GM21381 (cell line): ENCODE results near the gene HNRNPH3.
"Not testable (repeated sequence)": the region's sequence is repeated elsewhere in the genome, so short reads cannot be mapped to it uniquely, and the experiment has no call there.

Experiments used
- ATAC-seq: cut with Tn5 transposase; IDR thresholded peaks from one replicate; pipeline ENCODE4 v1.9.1; 2021; ENCODE audit warnings: mild to moderate bottlenecking, moderate library complexity; ENCODE audit not compliant: unreplicated experiment

Gene HNRNPH3, protein sequence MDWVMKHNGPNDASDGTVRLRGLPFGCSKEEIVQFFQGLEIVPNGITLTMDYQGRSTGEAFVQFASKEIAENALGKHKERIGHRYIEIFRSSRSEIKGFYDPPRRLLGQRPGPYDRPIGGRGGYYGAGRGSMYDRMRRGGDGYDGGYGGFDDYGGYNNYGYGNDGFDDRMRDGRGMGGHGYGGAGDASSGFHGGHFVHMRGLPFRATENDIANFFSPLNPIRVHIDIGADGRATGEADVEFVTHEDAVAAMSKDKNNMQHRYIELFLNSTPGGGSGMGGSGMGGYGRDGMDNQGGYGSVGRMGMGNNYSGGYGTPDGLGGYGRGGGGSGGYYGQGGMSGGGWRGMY

DNA sequence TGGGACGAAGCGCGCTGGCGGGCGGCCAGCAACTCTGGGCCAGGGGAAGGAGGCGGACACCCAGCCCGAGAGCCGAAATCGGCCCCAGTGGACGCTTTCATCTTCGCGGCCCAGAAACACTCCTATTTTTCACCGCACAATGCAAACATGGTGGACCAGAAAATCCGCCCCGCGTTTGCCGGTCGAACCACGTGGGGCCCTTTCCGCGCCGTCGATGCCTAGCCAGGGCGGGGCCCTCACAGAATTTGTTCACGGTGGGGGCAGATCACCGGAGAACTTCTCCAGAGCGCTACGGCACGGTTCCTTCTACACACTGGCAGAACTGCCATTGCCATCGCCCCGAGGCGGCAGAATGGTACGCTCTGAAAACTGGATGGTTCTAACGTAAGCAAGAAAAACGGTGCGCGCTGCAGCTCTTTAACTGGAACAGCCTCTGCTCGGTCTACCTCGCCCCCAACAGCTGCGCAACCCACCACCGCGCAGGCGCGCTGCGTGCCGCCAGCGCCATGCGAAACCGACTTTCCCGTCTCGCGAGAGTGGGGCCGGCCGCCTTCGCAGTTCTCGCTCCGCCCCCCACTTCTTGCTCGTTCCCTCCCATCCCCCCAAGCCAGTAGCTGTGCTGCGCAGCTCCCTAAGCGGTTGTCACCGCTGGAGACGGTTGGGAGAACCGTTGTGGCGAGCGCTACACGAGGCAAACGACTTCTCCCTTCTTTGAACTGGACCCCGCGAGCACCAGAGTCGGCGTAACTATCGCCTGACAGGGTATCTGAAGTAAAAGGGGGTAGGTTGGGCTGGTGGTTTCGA, at the start of gene HNRNPH3:
HNRNPH3 (plus strand) TSS at position 610 of the 804 bp plus-strand sequence. CDS start 5,158 bp downstream, outside the sequence.
- ATAC-seq = peak; percentile 76

DNA sequence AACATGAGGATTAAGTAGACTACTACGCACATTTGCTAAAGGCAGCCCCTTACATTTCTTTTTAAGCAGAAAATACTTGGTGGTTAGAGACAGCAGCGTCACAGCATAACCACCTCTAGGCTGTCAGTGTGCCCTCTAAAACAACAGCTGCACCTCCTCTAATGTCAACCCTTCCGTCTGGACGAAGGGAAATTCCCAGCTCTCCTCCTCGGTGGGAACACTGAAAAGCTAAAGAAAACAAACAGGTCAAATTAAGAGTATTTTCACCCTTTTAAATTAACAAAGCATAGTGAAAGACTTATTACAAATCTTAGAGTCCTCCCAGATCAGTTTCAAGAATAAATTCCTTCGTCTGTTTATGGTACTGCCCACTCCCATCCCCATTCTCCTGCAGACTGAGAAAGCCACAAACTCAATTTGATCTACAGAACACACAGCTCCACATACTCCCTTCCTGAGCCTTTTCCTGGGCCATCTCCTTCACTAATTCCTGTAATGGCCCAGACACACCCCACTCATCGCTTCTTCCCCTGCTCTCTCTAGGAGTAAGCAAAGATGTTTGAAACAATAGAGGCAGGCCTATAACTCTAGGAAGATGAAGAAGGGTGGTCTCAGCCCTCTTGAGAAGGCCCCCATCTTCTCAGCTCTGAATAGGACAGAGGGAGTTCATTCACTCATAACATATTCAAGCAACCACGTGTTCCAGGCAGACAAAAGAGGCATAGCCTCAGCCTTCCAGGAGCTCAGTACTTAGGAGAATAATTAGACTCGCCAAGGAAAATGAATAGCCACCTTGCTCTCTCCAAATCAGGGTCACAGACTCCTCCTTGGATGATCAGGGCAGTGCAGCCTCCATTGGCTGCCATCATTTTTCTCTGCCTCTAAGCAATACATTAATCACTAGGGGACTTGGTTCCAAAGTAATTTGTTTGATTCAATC, 47.5 kb upstream of the HNRNPH3 start:
- ATAC-seq = no peak

DNA sequence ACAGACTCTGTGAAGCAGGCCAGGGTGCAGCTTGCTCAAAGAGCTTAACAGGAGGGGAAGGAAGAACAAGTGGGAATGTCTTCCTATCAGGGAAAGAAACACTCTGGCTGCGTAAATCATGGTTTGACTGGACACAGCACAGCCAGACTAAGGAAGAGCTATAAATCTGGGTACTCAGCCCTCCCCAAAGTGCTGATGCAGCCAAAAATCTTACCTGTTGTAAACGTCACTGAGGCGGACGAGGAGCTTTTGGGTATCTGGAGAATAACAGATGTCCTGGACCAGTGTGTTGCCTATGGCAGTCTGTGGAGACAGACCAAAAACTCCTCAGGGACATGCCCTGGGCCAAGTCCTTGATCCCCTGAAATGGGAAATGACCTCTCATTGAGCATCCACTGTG, 43.1 kb upstream of the HNRNPH3 start:
- ATAC-seq = no peak

DNA sequence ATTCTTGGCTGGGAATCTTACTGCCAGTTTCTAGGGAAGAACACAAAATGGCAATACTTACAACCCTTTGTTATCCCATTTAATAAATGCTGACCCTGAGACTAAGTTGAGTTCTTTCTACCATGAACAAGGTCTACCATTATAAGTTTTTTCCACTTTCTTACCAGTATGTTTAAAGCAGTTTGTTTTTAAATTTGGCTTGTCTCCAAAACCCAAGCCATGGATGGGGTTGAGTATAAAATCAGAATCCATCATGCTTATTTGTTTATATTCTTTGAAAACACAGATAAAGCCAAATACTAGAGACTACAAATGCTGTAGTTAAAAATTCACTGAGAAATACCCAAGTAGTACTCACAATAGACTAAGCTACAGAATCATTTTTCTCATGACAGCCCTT, 41.1 kb upstream of the HNRNPH3 start:
- no peak for ATAC-seq

DNA sequence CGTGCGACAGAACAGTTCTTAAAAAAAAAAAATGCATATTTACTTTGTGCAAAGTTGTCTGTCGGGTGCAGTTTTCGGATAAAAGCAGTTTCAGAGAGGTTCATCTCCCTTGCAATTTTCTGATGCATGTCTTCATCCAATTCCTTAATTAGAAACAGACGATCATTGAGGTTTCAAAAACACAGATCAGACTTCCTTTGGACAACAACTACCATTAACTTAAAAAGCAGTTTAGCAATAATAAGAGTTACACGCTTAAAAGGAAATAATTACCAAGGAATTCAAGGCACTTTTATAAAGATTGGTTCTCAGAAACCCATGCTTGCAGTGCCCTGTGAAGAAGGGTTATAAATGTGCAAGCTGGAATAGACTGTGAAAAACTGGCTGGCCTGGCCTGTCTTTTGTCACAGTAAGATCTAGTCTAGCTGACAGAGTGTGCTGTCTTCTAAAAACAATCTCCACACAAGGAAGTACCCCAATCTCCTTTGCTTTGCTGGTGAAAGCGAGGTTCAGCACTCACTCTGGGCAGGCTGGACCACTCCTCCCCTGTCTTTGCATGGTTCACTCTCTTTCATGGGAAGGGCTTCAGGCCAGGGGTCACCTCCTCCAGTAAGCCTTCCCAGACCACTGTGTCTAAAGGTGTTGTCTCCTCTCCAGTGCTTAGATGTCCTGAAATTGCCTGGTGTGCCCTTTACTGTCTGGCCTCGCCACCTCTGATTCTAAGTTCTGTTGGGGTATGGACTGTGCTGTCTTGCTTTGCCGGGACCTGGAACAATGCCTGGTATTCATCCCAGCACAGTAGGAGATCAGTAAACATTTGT, 34.8 kb upstream of the HNRNPH3 start:
- no peak for ATAC-seq

DNA sequence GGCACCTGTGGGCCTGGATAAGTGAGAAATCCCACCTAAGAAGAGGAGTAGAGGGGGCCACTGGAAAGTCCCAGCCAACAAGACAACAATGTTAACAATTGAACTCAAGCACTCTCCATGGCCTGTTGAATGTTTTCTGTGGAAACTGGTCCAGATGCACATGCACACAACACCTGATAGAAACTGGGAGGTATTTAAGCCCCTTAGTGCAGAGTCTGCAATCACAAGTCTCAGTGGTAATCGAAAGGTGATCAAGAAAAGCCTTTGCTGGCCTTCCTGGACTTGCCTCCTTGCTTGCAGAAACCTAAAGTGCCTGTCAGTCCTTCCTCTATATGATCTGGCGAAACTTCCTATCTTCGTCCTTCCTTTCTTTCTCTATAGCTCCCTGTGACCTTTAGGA, 30.6 kb upstream of the HNRNPH3 start:
- no peak for ATAC-seq

DNA sequence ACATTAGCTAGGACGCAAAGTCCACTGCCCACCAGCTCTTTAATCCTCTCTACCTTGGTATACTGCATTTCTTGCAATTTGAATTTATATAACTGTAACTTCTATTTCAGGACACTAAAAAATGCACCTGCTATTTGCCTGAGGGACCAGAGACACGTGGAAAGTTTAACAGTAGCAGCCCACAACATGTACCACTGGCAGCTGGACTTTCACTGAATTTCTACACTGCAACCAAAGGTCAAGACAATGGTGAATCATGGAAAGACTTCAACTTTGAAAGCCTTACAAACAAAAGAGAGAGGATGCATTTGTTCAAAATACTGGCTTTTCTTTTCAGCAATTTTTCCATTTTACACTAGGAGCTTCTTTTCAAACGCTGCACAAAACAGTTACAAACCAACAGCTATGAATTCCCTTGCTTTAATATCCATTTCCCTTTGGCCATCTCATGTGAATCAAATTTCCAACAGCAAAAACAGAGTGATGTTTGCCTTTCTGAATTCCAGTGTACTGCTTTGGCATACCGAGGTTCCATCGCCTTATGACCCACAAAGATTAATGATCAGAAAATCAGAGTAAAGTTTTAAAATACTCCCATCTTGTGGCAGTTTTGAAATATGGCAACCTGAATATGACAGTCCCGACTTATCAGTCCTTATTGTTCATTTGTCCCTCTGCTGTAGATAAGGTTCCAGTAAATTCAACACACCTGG, 29.9 kb upstream of the HNRNPH3 start:
- ATAC-seq = no peak

DNA sequence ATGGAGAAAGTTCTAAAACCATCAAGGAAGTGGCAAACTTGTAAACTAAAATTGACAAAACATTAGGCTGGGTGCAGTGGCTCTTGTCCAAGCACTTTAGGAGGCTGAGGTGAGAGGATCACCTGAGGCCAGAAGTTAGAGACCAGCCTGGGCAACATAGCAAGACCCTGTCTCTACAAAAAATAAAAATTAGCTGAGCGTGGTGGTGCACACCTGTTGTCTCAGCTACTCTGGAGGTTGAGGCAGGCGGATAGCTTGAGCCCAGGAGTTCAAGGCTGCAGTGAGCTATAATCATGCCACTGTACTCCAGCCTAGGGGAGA, 29.4 kb upstream of the HNRNPH3 start:
- no peak for ATAC-seq

DNA sequence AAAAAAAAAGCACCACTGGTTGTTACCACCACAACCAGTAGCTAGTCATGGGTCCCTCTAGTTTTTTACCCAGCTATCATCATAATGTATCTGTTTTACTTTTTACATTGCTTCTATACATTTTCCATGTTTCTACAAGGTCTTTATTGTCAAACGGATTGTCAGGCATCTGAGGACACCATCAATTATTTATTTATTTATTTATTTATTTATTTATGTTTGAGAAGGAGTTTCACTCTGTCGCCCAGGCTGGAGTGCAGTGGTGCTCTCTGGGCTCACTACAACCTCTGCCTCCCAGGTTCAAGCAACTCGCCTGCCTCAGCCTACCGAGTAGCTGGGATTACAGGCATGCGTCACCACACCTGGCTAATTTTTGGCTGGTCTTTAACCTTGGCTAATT, 29.0 kb upstream of the HNRNPH3 start:
- no peak for ATAC-seq

DNA sequence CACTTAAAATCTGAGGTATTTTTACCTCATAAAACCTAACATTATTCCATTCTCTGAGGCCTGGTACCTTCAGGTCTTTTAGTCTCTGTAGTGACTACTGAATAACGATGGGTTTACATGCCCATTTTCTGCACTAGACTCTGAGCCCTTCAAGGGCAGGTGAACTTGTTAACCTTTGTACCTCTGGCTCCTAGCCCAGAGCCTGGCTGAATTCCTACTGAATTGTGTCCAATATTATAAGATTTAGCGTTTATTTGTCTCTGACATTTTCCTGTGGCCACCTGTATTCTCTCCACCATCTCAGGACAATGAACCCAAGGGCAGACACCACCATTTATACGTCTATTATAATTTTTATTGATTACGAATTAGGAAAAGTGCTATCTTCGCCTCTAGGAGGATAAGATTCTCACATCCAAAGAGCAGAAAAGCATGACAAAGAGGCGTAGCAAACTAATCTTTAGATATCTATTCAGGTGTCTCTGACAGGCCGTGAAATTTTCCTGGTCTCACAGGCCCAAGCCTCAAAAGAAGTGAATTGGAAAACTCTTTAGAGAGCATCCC, 27.9 kb upstream of the HNRNPH3 start:
- no peak for ATAC-seq

DNA sequence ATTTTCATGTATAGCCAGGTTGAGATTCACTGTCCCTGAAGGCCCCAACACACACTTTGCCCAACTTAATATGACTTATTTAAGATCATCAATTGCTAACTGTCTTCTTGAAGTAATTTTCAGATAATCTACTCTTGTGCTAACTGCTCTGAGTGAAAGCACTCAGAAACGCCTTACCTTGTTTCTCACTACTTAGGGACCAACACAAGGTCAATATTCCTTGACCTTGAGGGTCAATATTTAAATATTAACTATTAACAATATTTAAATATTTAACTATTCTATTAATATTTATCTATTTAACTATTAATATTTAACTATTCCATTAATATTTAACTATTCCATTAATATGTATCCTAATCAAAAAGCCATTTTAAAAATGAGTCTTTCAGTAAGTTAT, 26.0 kb upstream of the HNRNPH3 start:
- no peak for ATAC-seq

DNA sequence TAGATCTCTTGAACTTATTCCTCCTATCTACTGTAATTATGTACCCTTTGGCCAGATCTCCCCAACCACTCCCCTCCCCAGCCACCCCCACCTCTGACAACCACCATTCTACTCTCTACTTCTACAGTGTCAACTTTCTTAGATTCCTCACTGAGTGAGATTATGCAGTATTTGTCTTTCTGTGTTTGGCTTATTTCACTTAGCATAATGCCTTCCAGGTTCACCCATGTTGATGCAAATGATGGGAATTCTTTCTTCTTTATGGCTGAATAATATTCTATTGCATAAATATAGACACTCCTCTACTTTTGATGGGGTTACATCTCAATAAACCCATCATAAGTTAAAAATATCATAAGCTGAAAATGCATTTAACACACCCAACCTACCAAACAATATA, 21.3 kb upstream of the HNRNPH3 start:
- no peak for ATAC-seq

DNA sequence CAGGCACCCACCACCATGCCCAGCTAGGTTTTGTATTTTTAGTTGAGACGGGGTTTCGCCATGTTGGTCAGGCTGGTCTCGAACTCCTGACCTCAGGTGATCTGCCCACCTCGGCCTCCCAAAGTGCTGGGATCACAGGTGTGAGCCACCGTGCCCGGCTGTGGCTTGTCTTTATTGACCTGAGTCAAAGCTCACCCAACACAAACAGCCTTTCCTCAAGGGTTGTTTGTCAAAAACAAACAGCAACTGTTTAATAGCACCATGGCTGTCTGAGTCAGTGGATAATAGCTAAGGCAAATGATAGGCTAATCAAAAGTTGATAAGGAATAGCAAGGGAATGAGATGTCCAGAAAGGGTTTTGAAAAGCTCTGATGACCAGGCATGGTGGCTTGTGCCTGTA, 16.9 kb upstream of the HNRNPH3 start:
- not testable (repeated sequence) for ATAC-seq

DNA sequence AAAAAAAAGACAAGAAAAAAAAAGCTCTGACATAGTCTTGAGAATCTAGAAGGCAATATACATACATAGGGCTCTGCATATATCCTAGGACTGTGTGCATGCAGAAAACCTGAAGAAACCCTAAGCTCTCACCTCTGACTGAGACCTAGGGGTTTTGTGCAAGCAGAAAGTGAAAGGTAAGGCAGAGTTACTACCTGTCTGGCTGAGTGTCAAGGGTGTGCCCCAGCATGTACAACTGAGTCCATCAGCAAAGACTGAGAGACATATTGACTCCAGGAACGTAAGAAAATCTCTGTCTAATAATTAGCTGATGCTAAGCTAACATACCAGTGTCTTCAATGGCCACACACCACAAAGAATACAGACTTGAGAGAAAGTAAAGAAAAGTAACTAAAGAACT, 16.3 kb upstream of the HNRNPH3 start:
- ATAC-seq = no peak

DNA sequence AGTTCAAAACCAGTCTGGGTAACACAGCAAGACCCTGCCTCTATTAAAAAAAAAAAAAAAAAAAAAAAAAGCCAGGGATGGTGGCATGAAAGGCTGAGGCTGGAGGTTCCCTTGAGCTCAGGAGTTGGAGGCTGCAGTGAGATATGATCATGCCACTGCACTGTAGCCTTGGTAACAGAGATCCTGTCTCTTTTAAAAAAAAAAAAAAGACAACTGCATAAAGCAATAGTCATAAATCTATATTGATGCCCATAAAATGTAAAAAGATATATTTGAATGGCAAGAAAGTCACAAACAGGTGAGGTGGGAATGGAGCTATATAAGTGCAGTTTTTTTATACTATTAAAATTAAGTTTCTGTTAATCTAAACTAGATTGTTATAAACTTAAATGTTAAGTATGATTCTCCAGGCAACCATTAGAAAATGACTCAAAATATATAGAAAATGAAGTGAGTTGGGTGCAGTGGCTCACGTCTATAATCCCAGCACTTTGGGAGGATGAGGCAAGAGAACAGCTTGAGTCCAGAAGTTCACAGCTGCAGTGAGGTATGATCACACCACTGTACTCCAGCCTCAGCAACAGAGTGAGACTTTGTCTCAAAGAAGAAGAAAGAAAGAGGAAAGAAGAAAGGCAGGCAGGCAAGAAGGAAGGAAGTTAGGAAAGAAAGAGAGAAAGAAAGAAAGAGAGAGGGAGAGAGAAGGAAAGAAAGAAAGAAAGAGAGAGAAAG, 13.4 kb upstream of the HNRNPH3 start:
- no peak for ATAC-seq

DNA sequence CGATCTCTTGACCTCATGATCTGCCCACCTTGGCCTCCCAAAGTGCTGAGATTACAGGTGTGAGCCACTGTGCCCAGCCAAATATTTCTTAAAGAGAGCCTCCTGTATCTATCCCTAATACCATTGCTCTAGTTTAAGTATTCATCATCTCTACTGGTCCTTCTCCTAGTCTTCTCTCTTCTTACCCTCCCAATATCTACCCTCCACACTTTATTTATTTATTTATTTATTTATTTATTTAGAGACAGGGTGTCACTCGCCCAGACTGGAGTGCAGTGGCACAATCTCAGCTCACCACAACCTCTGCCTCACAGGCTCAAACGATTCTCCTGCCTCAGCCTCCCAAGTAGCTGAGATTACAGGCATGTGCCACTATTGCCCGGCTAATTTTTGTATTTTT, 7.5 kb upstream of the HNRNPH3 start:
- ATAC-seq = not testable (repeated sequence)

DNA sequence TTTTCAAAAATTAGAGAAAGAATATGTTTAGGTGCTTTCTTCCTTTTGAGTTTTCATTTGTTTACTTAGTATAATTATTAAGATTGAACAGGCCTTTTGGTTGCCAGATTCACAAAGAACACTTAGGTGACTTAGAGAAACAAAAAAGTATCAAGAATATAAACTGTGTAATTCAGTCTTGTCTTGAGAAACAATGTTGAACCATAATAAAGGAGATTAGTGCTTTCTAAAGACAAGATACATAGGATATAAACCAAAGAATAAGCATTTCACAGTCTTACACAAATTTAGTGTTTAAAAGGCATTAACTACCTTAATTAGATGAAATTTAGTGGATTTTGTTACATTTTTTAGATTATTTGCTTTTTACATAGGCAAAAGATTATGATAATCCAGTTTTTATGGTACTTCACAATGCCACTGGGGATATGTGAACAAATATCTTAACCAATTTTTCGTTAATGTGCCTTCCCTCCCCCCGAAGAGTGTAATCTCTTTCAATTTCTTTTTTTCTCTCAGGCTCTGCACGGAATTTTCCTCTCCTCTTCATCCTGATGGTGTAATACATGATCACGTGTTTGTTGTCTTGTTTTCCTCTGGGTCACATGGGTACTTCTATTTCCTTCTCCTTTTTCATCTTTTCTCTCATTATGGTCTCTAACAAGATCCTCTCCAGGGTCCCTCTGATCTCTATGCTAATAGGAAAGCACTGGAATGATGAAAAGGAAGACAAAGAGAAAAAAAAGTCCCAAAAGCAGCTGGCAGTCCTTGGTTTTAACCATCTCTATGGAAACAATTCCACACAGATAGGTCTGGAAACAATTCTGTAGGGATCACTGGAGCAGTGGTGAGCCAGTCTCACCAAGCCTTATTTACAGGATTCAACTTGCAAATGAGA, 3.7 kb upstream of the HNRNPH3 start:
- no peak for ATAC-seq

DNA sequence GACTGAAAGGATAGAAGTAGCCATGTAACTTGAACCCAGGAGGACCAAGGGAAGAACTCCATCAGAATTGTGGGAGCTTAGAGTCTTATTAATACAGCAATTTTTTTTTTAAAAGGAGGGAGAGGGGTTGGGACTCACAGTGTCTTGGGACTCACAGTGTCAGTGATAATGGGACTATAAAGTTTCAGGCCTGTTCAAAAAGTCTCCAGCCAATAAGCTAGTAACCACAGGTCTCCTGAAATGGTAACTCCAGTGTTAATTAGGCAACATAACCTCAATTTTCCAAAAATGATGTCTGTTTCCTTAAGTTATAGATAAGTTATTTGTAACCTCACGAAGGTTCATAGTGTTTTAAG, 2.4 kb upstream of the HNRNPH3 start:
- ATAC-seq = no peak
